COR-L47 (cell line): ENCODE measurements around the gene ENOSF1.
"Not testable (repeated sequence)": the region's sequence is repeated elsewhere in the genome, so short reads cannot be mapped to it uniquely, and the experiment has no call there.

Experiments
- DNase-seq: peaks from one replicate; lab custom pipeline; 2025; lab: John Stamatoyannopoulos, UW

Gene ENOSF1

GRCh38 chr18:706405-706804 lies 6.0 kb downstream of the ENOSF1 start:
- no peak for DNase-seq

DNA sequence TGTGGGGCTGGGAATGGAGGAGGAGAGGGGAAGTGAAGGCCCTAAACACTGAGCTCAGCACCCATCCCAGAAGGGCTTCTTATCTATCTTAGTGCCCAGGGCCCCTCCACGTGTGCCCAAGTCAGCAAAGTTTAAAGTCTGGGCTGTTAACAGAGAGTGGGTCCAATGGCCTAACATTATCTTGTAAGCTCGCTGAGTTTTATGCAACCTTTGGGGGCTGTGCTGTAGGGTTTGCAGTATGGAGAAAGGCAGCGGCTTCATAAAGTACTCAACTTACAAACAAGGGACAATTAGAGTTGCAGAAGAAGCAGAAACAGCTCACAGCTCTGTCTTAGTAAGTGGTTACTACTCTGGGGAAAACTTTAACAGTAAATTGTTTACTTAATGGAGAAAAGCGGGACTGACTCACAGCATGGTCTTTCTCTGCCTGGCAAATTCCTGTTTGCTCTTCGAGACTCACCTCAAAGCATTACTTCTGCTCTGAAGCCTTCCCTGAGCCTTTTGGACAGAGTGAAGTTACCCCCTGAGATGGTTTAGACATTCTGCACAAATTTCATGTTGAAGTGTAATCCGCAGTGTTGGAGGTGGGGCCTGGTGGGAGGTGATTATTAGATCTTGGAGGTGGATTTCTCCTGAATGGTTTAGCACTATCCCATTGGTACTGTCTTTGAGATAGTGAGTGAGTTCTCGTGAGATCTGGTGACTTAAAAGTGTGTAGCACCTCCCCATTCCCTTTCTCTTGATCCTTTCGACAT lies 9.0 kb downstream of the ENOSF1 start:
- no peak for DNase-seq

DNA sequence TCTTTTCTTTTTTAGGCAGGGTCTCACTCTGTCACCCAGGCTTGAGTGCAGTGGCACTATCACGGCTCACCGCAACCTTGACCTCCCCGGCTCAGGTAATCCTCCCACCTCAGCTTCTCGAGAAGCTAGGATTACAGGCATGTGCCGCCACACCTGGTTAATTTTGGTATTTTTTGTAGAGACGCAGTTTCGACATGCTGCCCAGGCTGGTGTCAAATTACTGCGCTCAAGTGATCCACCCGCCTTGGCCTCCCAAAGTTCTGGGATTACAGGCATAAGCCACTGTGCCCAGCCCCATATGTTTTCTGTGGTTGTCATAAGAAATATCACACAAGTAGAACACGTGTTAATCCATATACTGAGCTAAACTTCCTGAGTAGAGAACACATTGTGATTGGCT lies 14.6 kb downstream of the ENOSF1 start:
- DNase-seq: no peak

DNA sequence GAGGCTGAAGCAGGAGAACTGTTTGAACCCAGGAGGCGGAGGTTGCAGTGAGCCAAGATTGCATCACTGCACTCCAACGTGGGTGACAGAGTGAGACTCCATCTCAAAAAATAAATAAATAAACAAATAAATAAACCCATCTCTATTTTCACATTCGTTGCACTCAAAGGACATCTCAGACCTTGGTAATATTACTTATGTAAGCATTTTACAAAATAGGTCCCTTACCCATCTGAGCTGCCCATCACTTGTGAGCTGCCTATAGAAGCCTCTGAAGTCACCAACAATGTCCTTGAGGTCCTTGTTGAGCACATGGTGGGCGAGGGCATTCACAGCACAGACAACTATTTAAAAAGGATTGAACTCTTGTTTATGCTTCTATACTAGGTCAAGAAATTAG lies 15.4 kb downstream of the ENOSF1 start:
- no peak for DNase-seq

- no peak for DNase-seq
These were observed 18.8 kb downstream of the ENOSF1 start for GRCh38 chr18:693466-694187.

- DNase-seq: no peak
These were observed 19.6 kb downstream of the ENOSF1 start for GRCh38 chr18:692824-693223.

- DNase-seq: peak; percentile 53
These were observed 24.1 kb downstream of the ENOSF1 start for GRCh38 chr18:688323-688722.

DNA sequence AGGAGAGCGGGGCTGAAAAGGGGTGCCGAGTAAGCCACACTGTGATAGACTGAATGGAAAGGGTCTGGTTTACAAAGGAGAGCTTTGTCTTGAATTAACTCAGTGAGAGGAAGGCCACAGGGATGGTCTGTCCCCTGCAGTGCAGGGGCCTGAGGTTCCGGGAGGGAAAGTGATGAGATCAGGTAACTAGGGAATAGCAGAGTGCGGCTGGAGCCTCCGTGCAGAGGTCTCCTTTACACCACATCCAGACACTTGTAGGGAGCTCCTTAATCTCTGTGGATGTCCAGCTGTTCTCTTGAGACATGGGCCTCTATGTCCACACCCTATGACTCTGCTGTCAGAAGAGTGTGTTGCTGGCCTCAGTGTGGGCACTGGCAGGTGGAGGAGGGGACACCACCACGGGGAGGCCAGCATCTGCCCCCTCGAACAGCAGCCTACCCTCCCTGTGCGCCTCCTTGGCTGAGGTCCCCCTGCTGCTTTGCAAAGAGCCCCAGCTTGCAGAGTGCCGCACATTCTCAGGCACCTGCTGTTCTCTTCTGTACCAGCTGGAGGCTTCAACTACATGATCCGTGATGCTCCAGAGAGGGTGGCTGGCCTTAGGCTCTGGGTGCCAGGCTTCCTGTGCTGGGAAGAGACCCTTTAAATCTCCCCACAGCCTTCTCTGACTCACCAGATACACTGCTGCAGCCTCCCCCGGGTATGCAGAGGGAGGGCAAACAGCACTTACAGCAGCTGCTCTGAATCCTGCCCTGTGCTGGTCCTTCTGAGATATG lies 25.9 kb downstream of the ENOSF1 start:
- no peak for DNase-seq

DNA sequence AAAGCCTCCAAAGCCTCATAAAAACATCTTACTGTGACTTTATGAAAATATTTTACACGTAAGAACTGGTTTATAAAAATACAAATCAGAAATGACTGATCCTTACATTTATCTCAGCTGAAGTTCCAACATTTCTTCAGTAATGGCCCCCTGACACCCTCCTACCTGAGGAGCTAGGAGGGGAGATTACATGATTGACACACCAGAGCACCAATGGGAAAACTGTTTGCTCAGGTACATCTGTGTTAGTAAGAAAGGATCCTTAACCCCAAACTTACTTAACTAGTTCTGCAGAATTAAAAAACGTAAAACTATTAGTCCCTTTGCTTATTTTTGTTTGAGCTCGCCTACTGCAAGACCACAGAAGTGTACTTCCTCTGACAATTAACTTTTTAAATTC lies 27.0 kb downstream of the ENOSF1 start:
- no peak for DNase-seq

DNA sequence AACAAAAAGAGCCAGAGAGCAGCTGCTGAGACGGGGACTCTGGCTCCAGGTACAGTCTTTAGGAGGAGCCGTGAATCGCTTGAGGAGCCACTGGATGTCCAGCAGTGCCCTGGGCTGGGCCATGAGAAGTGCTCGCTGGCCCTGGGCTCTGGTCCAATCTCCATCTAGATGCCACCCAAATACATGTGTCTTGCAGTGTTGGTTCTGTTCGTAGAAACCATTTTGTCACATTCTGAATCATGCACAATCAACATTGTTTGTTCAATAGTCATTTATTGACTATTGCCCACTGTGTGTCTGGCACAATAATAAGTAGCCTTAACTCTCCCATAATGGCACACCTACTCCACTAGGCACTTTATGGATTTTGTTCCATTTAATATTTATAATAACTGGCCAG lies 28.9 kb downstream of the ENOSF1 start:
- DNase-seq: peak; percentile 21

- no peak for DNase-seq
These were observed 29.6 kb downstream of the ENOSF1 start for GRCh38 chr18:682833-683232.

DNA sequence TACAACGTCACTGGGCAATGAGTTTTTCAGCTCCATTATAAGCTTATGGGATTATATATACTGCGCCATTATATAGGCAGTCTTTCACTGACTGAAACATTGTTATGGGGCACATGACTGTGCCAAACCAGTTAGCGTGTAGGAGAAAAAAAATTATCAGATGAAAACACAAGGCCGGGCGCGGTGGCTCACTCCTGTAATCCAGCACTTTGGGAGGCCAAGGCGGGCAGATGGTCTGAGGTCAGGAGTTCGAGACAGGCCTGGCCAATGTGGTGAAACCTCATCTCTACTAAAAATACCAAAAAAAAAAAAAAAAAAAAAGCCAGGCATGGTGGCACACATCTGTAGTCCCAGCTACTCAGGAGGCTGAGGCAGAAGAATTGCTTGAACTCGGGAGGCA lies 30.0 kb downstream of the ENOSF1 start:
- not testable (repeated sequence) for DNase-seq

DNA sequence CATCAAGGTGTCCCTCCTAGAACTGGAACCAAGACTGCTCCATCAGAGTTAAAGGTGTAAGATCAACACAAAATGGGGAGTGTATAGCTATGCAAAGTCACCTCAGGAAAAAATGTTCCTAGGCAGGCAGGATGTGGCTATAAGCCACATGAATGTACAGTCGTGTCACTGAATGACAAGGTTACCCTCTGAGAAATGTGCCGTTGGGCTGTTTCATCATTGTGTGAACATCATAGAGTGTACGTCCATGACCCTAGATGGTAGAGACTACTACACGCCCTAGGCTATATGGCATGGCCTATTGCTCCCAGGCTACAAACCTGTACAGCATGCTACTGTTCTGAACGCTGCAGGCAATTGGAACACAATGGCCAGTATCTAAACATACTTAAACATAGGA lies 30.4 kb downstream of the ENOSF1 start:
- no peak for DNase-seq

DNA sequence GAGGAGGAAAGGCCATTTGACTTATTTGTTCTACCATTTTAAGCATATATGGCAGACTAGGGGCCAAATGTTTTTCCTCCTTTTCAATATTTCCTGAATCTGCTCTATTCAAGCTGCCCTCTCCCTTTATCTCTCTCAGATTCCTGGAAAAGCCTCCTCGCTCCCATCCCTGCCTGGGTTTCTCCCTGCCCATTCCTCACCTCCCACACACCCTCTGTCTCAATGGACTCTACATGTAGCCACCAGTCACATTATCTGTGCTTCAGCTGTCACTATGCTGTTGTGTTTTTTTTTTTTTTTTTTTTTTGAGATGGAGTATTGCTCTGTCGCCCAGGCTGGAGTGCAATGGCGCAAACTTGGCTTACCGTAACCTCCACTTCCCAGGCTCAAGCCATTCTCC lies 32.0 kb downstream of the ENOSF1 start:
- no peak for DNase-seq

GRCh38 chr18:679516-679915 lies 32.9 kb downstream of the ENOSF1 start:
- no peak for DNase-seq

GRCh38 chr18:678482-679182 lies 33.8 kb downstream of the ENOSF1 start:
- no peak for DNase-seq

DNA sequence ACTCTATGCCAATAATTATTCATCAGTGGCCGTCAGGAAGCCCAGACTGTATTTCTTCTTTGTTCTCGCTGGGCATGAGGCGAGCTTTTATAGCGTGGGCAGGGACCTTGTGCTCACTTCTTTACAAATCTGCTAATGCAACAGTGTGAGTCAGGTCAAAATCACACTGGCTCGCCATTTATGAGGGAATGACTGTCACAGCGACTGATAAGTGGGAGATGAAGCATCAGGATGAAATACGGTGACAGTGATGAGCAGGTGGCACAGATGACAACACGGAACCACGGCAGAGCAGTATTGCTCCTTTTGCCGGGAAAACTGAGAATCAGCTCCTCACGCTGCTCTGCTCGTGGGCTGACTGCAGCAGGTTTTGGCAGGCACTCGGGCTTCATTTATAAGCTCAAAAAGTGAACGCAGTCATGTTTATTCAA lies 34.5 kb downstream of the ENOSF1 start:
- DNase-seq: no peak

GRCh38 chr18:677145-677544 lies 35.3 kb downstream of the ENOSF1 start:
- no peak for DNase-seq

DNA sequence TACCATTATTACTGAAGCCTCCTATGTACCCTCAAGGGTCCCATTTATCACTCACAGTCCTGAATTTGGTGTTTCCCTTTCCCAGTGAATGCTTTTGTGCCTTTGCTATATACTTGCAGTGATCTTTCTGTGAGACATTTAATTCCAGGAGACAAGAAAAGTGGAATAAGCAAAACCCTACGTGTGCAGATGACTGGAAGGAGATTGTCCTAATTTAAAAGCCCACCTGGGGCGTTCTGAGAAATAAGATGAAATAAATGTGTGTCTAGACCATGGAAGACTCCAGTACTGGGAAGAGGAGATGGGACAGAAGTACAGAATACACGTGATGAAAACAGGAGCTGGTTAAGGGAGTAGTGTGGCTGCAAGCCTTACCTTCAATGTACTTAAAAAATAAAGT lies 35.7 kb downstream of the ENOSF1 start:
- DNase-seq: no peak

DNA sequence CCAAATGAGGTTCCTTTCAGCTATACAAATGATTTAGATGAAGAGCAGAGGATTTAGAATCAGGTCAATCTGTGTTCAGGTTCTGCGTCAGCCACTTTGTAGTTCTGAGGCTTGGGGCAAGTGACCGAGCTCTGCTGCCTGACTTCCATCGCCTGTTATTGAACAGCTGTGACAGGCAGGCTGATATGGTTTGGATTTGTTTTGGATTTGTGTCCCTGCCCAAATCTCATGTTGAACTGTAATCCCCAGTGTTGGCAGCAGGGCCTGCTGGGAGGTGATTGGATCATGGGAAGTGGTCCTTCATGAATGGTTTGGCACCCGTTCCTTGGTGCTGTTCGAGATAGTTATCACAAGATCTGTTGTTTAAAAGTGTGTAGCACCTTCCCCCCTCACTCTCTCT lies 36.4 kb downstream of the ENOSF1 start:
- no peak for DNase-seq

DNA sequence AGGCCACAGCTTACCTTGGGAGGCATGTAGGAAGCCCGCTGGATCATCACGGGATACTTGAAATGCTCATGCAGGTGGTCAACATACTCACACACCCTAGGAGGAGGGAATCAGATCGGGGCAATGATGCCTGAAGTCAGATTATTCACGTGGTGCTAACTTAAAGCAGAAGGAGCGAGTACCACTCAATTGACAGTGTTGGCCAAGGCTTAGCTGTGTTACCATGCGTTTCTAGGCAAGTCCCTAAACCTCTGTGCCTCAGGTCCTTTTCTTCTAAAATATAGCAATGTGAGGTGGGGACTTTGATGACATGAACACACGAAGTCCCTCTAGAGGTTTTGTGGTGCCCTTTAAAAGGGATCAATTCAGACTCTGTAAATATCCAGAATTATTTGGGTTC lies 37.1 kb downstream of the ENOSF1 start:
- DNase-seq: no peak

- no peak for DNase-seq
These were observed 38.7 kb downstream of the ENOSF1 start for GRCh38 chr18:673769-674168.
